Measurements from ENCODE around the gene AAMP.

DNA sequence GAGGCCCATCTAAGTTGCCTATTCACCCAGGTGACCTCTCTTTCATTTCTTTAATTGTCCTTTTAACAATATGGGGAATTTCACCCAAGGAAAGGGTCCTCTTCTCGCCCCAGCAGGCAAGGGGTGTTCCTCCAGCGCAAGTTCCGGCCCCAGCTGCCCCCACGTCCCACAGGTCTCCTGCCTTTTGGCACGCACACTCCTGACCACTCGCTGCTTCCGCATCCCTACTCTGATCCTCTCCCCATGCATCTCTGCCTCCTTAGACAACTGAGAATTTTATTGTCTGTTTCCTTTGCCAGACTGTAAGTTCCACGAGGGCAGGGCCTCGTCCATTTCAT lies 53.6 kb downstream of the AAMP start:
- TF ChIP-seq, protein P1, sequence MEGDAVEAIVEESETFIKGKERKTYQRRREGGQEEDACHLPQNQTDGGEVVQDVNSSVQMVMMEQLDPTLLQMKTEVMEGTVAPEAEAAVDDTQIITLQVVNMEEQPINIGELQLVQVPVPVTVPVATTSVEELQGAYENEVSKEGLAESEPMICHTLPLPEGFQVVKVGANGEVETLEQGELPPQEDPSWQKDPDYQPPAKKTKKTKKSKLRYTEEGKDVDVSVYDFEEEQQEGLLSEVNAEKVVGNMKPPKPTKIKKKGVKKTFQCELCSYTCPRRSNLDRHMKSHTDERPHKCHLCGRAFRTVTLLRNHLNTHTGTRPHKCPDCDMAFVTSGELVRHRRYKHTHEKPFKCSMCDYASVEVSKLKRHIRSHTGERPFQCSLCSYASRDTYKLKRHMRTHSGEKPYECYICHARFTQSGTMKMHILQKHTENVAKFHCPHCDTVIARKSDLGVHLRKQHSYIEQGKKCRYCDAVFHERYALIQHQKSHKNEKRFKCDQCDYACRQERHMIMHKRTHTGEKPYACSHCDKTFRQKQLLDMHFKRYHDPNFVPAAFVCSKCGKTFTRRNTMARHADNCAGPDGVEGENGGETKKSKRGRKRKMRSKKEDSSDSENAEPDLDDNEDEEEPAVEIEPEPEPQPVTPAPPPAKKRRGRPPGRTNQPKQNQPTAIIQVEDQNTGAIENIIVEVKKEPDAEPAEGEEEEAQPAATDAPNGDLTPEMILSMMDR (IDR thresholded peaks at IDR 0.05 in 4 of 5, conservative IDR thresholded peaks at IDR 0.05 in 1 of 5): no peak
- TF ChIP-seq POLR2A (IDR thresholded peaks at IDR 0.05): no peak

Measured in gastrocnemius medialis (tissue), 4 donors.